Effector memory CD4-positive, alpha-beta T cell (primary cell): ENCODE results near the gene ZNF697.
"Not testable (repeated sequence)": the region's sequence is repeated elsewhere in the genome, so short reads cannot be mapped to it uniquely, and the experiment has no call there.

Experiments used
- DNase-seq, 3 donors: peaks; one replicate each; pipeline ENCODE4 v3.0.0-alpha.2; 2020
- H3K27ac ChIP-seq: 2 replicates; pipeline ENCODE4 v1.7.0; 2013; ENCODE audit warnings: mild to moderate bottlenecking, low read length, moderate library complexity; ENCODE audit not compliant: insufficient read depth, poor library complexity, severe bottlenecking
- H3K27me3 ChIP-seq: replicated peaks from 2 replicates; pipeline ENCODE4 v1.7.0; 2013; ENCODE audit warnings: mild to moderate bottlenecking, low read length; ENCODE audit not compliant: insufficient read depth, control insufficient read depth, poor library complexity, severe bottlenecking
- H3K36me3 ChIP-seq: 2 replicates; pipeline ENCODE4 v1.7.0; 2013; ENCODE audit warnings: mild to moderate bottlenecking, low read length, moderate library complexity; ENCODE audit not compliant: control insufficient read depth, insufficient read depth
- H3K4me1 ChIP-seq: 2 replicates; pipeline ENCODE4 v1.7.0; 2013; ENCODE audit warnings: low read length, mild to moderate bottlenecking; ENCODE audit not compliant: control insufficient read depth, insufficient read depth, poor library complexity, severe bottlenecking
- H3K4me3 ChIP-seq: 2 replicates; pipeline ENCODE4 v1.7.0; 2013; ENCODE audit warnings: low read length, low read depth, mild to moderate bottlenecking; ENCODE audit not compliant: insufficient read depth, poor library complexity, severe bottlenecking
- H3K9me3 ChIP-seq: 2 replicates; pipeline ENCODE4 v1.7.0; 2013; ENCODE audit warnings: mild to moderate bottlenecking, low read length, moderate library complexity; ENCODE audit not compliant: control insufficient read depth

Gene ZNF697

GRCh38 chr1:119605686-119606085, 42.4 kb downstream of the ZNF697 start:
- H3K4me3 ChIP-seq: no peak overlapping the region
- no peaks in the 10 kb centered on the region for H3K9me3 ChIP-seq
- H3K36me3 ChIP-seq: no peaks in the 10 kb centered on the region
- no peaks in the 10 kb centered on the region for H3K4me1 ChIP-seq
- H3K27ac ChIP-seq: no peak overlapping the region
- no peak for DNase-seq
- H3K27me3 ChIP-seq: no peaks in the 10 kb centered on the region

GRCh38 chr1:119605080-119605479, 43.0 kb downstream of the ZNF697 start:
- not testable (repeated sequence) for H3K27me3 ChIP-seq, H3K4me3 ChIP-seq, H3K4me1 ChIP-seq, H3K27ac ChIP-seq, DNase-seq, H3K36me3 ChIP-seq, H3K9me3 ChIP-seq

GRCh38 chr1:119603695-119604094, 44.4 kb downstream of the ZNF697 start:
- no peaks in the 10 kb centered on the region for H3K4me1 ChIP-seq
- H3K27ac ChIP-seq: no peak overlapping the region
- H3K36me3 ChIP-seq: no peaks in the 10 kb centered on the region
- DNase-seq: no peak
- no peaks in the 10 kb centered on the region for H3K27me3 ChIP-seq
- H3K4me3 ChIP-seq: no peak overlapping the region
- no peaks in the 10 kb centered on the region for H3K9me3 ChIP-seq

GRCh38 chr1:119603241-119603640, 44.8 kb downstream of the ZNF697 start:
- not testable (repeated sequence) for H3K36me3 ChIP-seq, DNase-seq

GRCh38 chr1:119602789-119603188, 45.3 kb downstream of the ZNF697 start:
- not testable (repeated sequence) for H3K4me1 ChIP-seq, DNase-seq, H3K4me3 ChIP-seq, H3K27me3 ChIP-seq, H3K27ac ChIP-seq, H3K36me3 ChIP-seq, H3K9me3 ChIP-seq

More at GRCh38 chr1:119603241-119603640, 44.8 kb downstream of the ZNF697 start:
- not testable (repeated sequence) for H3K4me3 ChIP-seq, H3K4me1 ChIP-seq, H3K27ac ChIP-seq, H3K9me3 ChIP-seq, H3K27me3 ChIP-seq

GRCh38 chr1:119602169-119602568, 45.9 kb downstream of the ZNF697 start:
- Histone ChIP-seq H3K27me3 (no peaks in the 10 kb centered on the region), H3K9me3 (no peaks in the 10 kb centered on the region), H3K4me3 (no peak overlapping the region), H3K27ac (no peak overlapping the region), H3K4me1 (no peaks in the 10 kb centered on the region), H3K36me3 (no peaks in the 10 kb centered on the region)
- DNase-seq: no peak

GRCh38 chr1:119600976-119601375, 47.1 kb downstream of the ZNF697 start:
- DNase-seq: no peak
- H3K4me1 ChIP-seq: no peaks in the 10 kb centered on the region
- H3K4me3 ChIP-seq: no peak overlapping the region
- H3K27ac ChIP-seq: no peak overlapping the region
- no peaks in the 10 kb centered on the region for H3K9me3 ChIP-seq
- no peaks in the 10 kb centered on the region for H3K27me3 ChIP-seq
- H3K36me3 ChIP-seq: no peaks in the 10 kb centered on the region

- H3K4me3 ChIP-seq: no peak overlapping the region
- no peaks in the 10 kb centered on the region for H3K27me3 ChIP-seq
- H3K4me1 ChIP-seq: no peaks in the 10 kb centered on the region
- no peak for DNase-seq
- H3K27ac ChIP-seq: no peak overlapping the region
- H3K9me3 ChIP-seq: no peaks in the 10 kb centered on the region
- H3K36me3 ChIP-seq: no peaks in the 10 kb centered on the region
Measured at GRCh38 chr1:119600561-119600960, 47.5 kb downstream of the ZNF697 start.

- Histone ChIP-seq H3K9me3 (no peaks in the 10 kb centered on the region), H3K27me3 (no peaks in the 10 kb centered on the region), H3K27ac (no peak overlapping the region), H3K4me1 (no peaks in the 10 kb centered on the region), H3K36me3 (no peaks in the 10 kb centered on the region), H3K4me3 (no peak overlapping the region)
- no peak for DNase-seq
Measured at GRCh38 chr1:119595606-119596005, 52.5 kb downstream of the ZNF697 start.

GRCh38 chr1:119595168-119595567, 52.9 kb downstream of the ZNF697 start:
- no peak for DNase-seq
- H3K27ac ChIP-seq: no peak overlapping the region
- no peaks in the 10 kb centered on the region for H3K27me3 ChIP-seq
- H3K4me3 ChIP-seq: no peak overlapping the region
- no peaks in the 10 kb centered on the region for H3K9me3 ChIP-seq
- no peaks in the 10 kb centered on the region for H3K36me3 ChIP-seq
- H3K4me1 ChIP-seq: no peaks in the 10 kb centered on the region

- Histone ChIP-seq H3K27ac (no peak overlapping the region), H3K4me3 (no peak overlapping the region), H3K27me3 (no peaks in the 10 kb centered on the region), H3K9me3 (no peaks in the 10 kb centered on the region), H3K36me3 (no peaks in the 10 kb centered on the region), H3K4me1 (no peaks in the 10 kb centered on the region)
- no peak for DNase-seq
Measured at GRCh38 chr1:119594376-119594775, 53.7 kb downstream of the ZNF697 start.
